Kidney (tissue), 14 donors: ENCODE measurements around the gene LPCAT1. TPM values are rescaled to one million over a fixed set of nuclear protein-coding genes. Genes with fewer than 3 reads are reported as not detected.
A peak's percentile ranks its signal among the peaks of the same experiment; 100 is the strongest.

Source experiments
- DNase-seq, 5 donors: peaks; one replicate each; pipeline ENCODE4 v3.0.0-alpha.2; 2013 to 2020
- FAIRE-seq: peaks from 2 replicates; lab custom pipeline; 2012; peaks lifted over from hg19 to GRCh38; lab: Jason Lieb, UNC
- H3K27ac ChIP-seq, 2 donors: one replicate each; pipeline ENCODE4 v1.7.0; 2013; ENCODE audit warnings: low read depth in 2 of 2, low read length in 2 of 2, inconsistent platforms in 1 of 2
- H3K27me3 ChIP-seq: one replicate; pipeline ENCODE4 v1.7.1; 2013; ENCODE audit warnings: low read length, inconsistent platforms; ENCODE audit not compliant: control insufficient read depth, insufficient read depth
- H3K36me3 ChIP-seq, 3 donors: one replicate each; pipeline versions ENCODE4 v1.7.0 to v1.7.1; 2013; ENCODE audit warnings: low read length in 3 of 3, control low read depth in 1 of 3, inconsistent platforms in 1 of 3; ENCODE audit not compliant: insufficient read depth in 3 of 3, control insufficient read depth in 2 of 3
- H3K4me1 ChIP-seq, 3 donors: one replicate each; pipeline versions ENCODE4 v1.7.0 to v1.7.1; 2013; ENCODE audit warnings: low read length in 3 of 3, inconsistent platforms in 1 of 3, low read depth in 1 of 3; ENCODE audit not compliant: control insufficient read depth in 2 of 3, insufficient read depth in 2 of 3
- H3K4me3 ChIP-seq, 3 donors: one replicate each; pipeline versions ENCODE4 v1.7.0 to v1.8.1; 2013; ENCODE audit warnings: low read length in 3 of 3, control low read depth in 1 of 3, inconsistent platforms in 1 of 3
- H3K9ac ChIP-seq, 3 donors: one replicate each; pipeline versions ENCODE4 v1.7.0 to v1.7.1; 2013; ENCODE audit warnings: low read length in 3 of 3, control low read depth in 1 of 3, inconsistent platforms in 1 of 3
- H3K9me3 ChIP-seq, 3 donors: one replicate each; pipeline versions ENCODE4 v1.7.0 to v1.7.1; 2013; ENCODE audit warnings: low read length in 3 of 3, control low read depth in 1 of 3, inconsistent platforms in 1 of 3; ENCODE audit not compliant: control insufficient read depth in 2 of 3, insufficient read depth in 1 of 3
- intact Hi-C: fragments of 100-400 bp; cut with DNase I; formaldehyde crosslinking; loops from one replicate; pipeline ENCODE4 v1.11.1; 2022
- polyA plus RNA-seq: library from polyadenylated mRNA; stranded (reverse); fragments of 350-450 nt; fragmentation: Illumina TruSeq; extraction: RNeasy Lipid Tissue Mini Kit (QIAGEN cat#74804); gene quantifications from one replicate; pipeline ENCODE4 v1.2.3, GENCODE V29; 2014; ENCODE audit warnings: low read depth, low replicate concordance; ENCODE audit not compliant: insufficient read depth
- total RNA-seq: library from RNA; stranded (reverse); fragmentation: NEBNext Ultra II Directional; extraction: Animal tissue kit (Norgen Biotek cat#: 25700); gene quantifications from one replicate; pipeline ENCODE4 v1.2.1, GENCODE V29; 2021
- TF ChIP-seq, protein P1 (sequence below): IDR thresholded peaks from 3 replicates; pipeline ENCODE4 v1.5.1; 2012; ENCODE audit warnings: mild to moderate bottlenecking, moderate library complexity, borderline replicate concordance; ENCODE audit not compliant: insufficient read depth; ENCODE audit errors: extremely low read depth
- donor health status: control.
- donor health status: control.
- donor health status: control.
- donor health status: control.
- donor health status: control.
- donor health status: DM: yes; HTN: yes; CAD: no.
- donor health status: Normal renal cell carcinoma (clear cell type).

LPCAT1 gene
- total and polyA plus RNA-seq, 2 donors from 2014 or later, result 22.2 to 46.5 TPM

DNA sequence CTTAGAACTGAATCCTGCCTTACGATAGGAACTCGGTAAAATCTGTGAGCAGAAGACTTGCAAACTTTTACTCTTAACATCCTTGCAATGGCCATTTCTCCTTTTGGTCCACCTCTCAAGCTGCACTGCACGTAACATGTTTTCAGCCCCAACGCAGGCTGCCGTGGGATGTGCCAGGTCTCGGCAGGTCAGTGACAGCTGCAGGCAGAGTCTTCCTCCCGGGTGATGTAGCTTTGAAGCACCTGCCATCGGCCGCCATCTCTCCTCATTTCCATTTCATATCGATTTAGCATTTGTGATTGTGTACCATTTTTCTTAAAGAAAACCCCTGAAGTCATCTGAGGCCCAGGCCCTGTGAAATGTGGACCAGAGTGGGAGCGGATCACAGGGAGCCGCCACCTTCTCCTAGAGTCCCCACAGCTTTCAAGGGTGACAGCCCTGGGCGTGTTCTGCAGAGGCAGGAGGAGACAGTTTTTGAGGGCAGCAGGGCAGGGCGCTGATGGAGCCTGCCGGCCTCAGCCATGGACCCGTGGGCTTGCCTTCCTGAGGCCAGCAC, 25.8 kb upstream of the LPCAT1 start:
- no peak overlapping the region for H3K27ac ChIP-seq
- H3K36me3 ChIP-seq, result no peaks in the 10 kb centered on the region
- no peak overlapping the region for H3K4me3 ChIP-seq
- intact Hi-C loops, result no loop called here
- peak in 1 of 5 donors; percentile 37 for DNase-seq
- H3K4me1 ChIP-seq, result no peaks in the 10 kb centered on the region
- H3K9ac ChIP-seq, result no peak overlapping the region
- H3K9me3 ChIP-seq, result no peaks in the 10 kb centered on the region
- no peaks in the 10 kb centered on the region for H3K27me3 ChIP-seq
- FAIRE-seq, result no peak
- TF ChIP-seq, protein P1, sequence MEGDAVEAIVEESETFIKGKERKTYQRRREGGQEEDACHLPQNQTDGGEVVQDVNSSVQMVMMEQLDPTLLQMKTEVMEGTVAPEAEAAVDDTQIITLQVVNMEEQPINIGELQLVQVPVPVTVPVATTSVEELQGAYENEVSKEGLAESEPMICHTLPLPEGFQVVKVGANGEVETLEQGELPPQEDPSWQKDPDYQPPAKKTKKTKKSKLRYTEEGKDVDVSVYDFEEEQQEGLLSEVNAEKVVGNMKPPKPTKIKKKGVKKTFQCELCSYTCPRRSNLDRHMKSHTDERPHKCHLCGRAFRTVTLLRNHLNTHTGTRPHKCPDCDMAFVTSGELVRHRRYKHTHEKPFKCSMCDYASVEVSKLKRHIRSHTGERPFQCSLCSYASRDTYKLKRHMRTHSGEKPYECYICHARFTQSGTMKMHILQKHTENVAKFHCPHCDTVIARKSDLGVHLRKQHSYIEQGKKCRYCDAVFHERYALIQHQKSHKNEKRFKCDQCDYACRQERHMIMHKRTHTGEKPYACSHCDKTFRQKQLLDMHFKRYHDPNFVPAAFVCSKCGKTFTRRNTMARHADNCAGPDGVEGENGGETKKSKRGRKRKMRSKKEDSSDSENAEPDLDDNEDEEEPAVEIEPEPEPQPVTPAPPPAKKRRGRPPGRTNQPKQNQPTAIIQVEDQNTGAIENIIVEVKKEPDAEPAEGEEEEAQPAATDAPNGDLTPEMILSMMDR, result no peak

GRCh38 chr5:1548702-1549474, 25.1 kb upstream of the LPCAT1 start:
- TF ChIP-seq, protein P1, result no peak
- Histone ChIP-seq H3K27ac (no peak overlapping the region), H3K9me3 (no peaks in the 10 kb centered on the region), H3K4me1 (no peaks in the 10 kb centered on the region), H3K36me3 (no peaks in the 10 kb centered on the region), H3K9ac (no peak overlapping the region), H3K27me3 (no peaks in the 10 kb centered on the region), H3K4me3 (no peak overlapping the region)
- intact Hi-C loops, result no loop called here
- DNase-seq (peak in 1 of 5 donors; percentile 48), FAIRE-seq (no peak)

- TF ChIP-seq, protein P1, result no peak
- Histone ChIP-seq H3K27me3 (no peaks in the 10 kb centered on the region), H3K4me1 (no peaks in the 10 kb centered on the region), H3K9ac (no peak overlapping the region), H3K27ac (no peak overlapping the region), H3K4me3 (no peak overlapping the region), H3K36me3 (no peaks in the 10 kb centered on the region), H3K9me3 (no peaks in the 10 kb centered on the region)
- FAIRE-seq (no peak), DNase-seq (no peak)
- intact Hi-C loops, result no loop called here
These were observed 23.9 kb upstream of the LPCAT1 start for GRCh38 chr5:1547655-1548054.
